PC-3 (cell line): ENCODE measurements around the gene CMSS1.

ENCODE experiments used
- CTCF ChIP-seq: fragments of 300-600 bp; sonication (generic); conservative IDR thresholded peaks from 2 replicates; pipeline ENCODE4 v1.5.1; 2017; ENCODE audit warnings: antibody characterized with exemption, low read depth, mild to moderate bottlenecking, low read length
- EZH2 ChIP-seq: fragments of 300-600 bp; sonication (generic); IDR thresholded peaks from one replicate; pipeline ENCODE4 v1.6.1; 2017; ENCODE audit warnings: antibody characterized with exemption, mild to moderate bottlenecking, low read length; ENCODE audit not compliant: unreplicated experiment
- EZH2phosphoT487 ChIP-seq: fragments of 300-600 bp; sonication (generic); IDR thresholded peaks from 2 replicates; pipeline ENCODE4 v1.6.1; 2018; ENCODE audit warnings: mild to moderate bottlenecking, antibody characterized with exemption, low read length, borderline replicate concordance

GRCh38 chr3:99843590-99844258 lies 26.1 kb downstream of the CMSS1 start:
- TF ChIP-seq CTCF (no peak), EZH2phosphoT487 (no peak), EZH2 (no peak)
